Activated CD4-positive, alpha-beta T cell treated with anti-CD3 and anti-CD28 coated beads, Interleukin-2, amount 10 ng/mL, durations not matched to agents 7 days and 5 days (primary cell): ENCODE data around the gene STIMATE. TPM values are rescaled to one million over a fixed set of nuclear protein-coding genes. Genes with fewer than 3 reads are reported as not detected.

Experiments
- CTCF ChIA-PET: fragments of 350-600 bp; sonication (Branson Sonifier 250); formaldehyde crosslinking; loops from one replicate; lab custom pipeline; 2021; ENCODE audit warnings: antibody characterized with exemption; lab: Charles Lee
- POLR2A ChIA-PET: fragments of 350-600 bp; sonication (Branson Sonifier 250); formaldehyde crosslinking; loops from one replicate; lab custom pipeline; 2021; ENCODE audit warnings: antibody characterized with exemption; lab: Charles Lee
- DNase-seq: peaks from one replicate; pipeline ENCODE4 v3.0.0-alpha.2; 2020
- H3K27ac Mint-ChIP-seq: one replicate; pipeline ENCODE4 v1.8.0; 2021; ENCODE audit warnings: mild to moderate bottlenecking, moderate library complexity, mixed read lengths
- H3K27me3 Mint-ChIP-seq: one replicate; pipeline ENCODE4 v1.8.0; 2021; ENCODE audit warnings: mixed read lengths
- H3K36me3 Mint-ChIP-seq: one replicate; pipeline ENCODE4 v1.8.0; 2021; ENCODE audit warnings: low read depth, mixed read lengths
- H3K4me1 Mint-ChIP-seq: one replicate; pipeline ENCODE4 v1.8.0; 2021; ENCODE audit warnings: mixed read lengths
- H3K4me3 Mint-ChIP-seq: one replicate; pipeline ENCODE4 v1.8.0; 2021; ENCODE audit warnings: mild to moderate bottlenecking, moderate library complexity, mixed read lengths
- H3K9me3 Mint-ChIP-seq: one replicate; pipeline ENCODE4 v1.8.0; 2021; ENCODE audit warnings: mixed read lengths
- total RNA-seq, 2 experiments: library from RNA; stranded (reverse); gene quantifications; one replicate each; pipeline ENCODE4 v1.2.3, GENCODE V29; 2021

The STIMATE gene
- total RNA-seq, 2 experiments from 2014 or later: 30.1 to 35.0 TPM

GRCh38 chr3:52835766-52836470 lies 61.4 kb downstream of the STIMATE start:
- H3K4me1 Mint-ChIP-seq: peaks cover 45% of the 10 kb centered on the region
- no peak overlapping the region for H3K4me3 Mint-ChIP-seq
- H3K27me3 Mint-ChIP-seq: no peaks in the 10 kb centered on the region
- H3K27ac Mint-ChIP-seq: no peak overlapping the region
- POLR2A ChIA-PET: no interaction called here
- DNase-seq: no peak
- peaks cover 14% of the 10 kb centered on the region for H3K36me3 Mint-ChIP-seq
- CTCF ChIA-PET: interaction anchor here (0.6 kb wide), 1 partner anchor 548 kb away, joined by 3 read pairs; the partner anchor contains the start of gene GLYCTK
- H3K9me3 Mint-ChIP-seq: no peaks in the 10 kb centered on the region

- no peak within 1 kb of the TSS for H3K27ac Mint-ChIP-seq
- no peaks in the 10 kb centered on the region for H3K9me3 Mint-ChIP-seq
- no peak within 1 kb of the TSS for H3K4me3 Mint-ChIP-seq
- ChIA-PET CTCF (interaction anchor here (0.6 kb wide), 1 partner anchor 547 kb away, joined by 3 read pairs; the partner anchor contains the start of gene GLYCTK), POLR2A (no interaction called here)
- H3K36me3 Mint-ChIP-seq: peaks cover 11% of the 10 kb centered on the region
- peaks cover 43% of the 10 kb centered on the region for H3K4me1 Mint-ChIP-seq
- H3K27me3 Mint-ChIP-seq: no peaks in the 10 kb centered on the region
- DNase-seq: no peak
These were observed 62.4 kb downstream of the STIMATE start, which contains the start of gene MUSTN1 for GRCh38 chr3:52834871-52835501. TSS of gene MUSTN1 (minus strand) at chr3:52835019. CDS start at chr3:52834948, 71 bp downstream.

GRCh38 chr3:52833202-52833601 lies 64.1 kb downstream of the STIMATE start:
- POLR2A ChIA-PET: no interaction called here
- CTCF ChIA-PET: interaction anchor here (1.0 kb wide), 1 partner anchor 9 kb away, joined by 3 read pairs; no protein-coding TSS in a partner anchor
- Mint-ChIP-seq H3K9me3 (no peaks in the 10 kb centered on the region), H3K27me3 (no peaks in the 10 kb centered on the region), H3K27ac (no peak overlapping the region), H3K4me3 (no peak overlapping the region), H3K4me1 (peaks cover 26% of the 10 kb centered on the region), H3K36me3 (peaks cover 11% of the 10 kb centered on the region)
- DNase-seq: no peak

- DNase-seq: no peak
- ChIA-PET POLR2A (no interaction called here), CTCF (interaction anchor here (0.5 kb wide), 1 partner anchor 61 kb away, joined by 4 read pairs; no protein-coding TSS in a partner anchor)
- Mint-ChIP-seq H3K36me3 (peaks cover 5% of the 10 kb centered on the region), H3K4me1 (peaks cover 11% of the 10 kb centered on the region), H3K4me3 (no peak overlapping the region), H3K9me3 (no peaks in the 10 kb centered on the region), H3K27ac (no peak overlapping the region), H3K27me3 (no peaks in the 10 kb centered on the region)
These were observed 65.6 kb downstream of the STIMATE start for GRCh38 chr3:52831500-52832301.

- Mint-ChIP-seq H3K27ac (peak within 1 kb of the TSS; percentile 46), H3K4me1 (peaks cover 4% of the 10 kb centered on the region), H3K9me3 (no peaks in the 10 kb centered on the region), H3K36me3 (no peaks in the 10 kb centered on the region), H3K4me3 (no peak within 1 kb of the TSS), H3K27me3 (no peaks in the 10 kb centered on the region)
- CTCF ChIA-PET: no interaction called here
- POLR2A ChIA-PET: no interaction called here
- no peak for DNase-seq
These were observed 66.7 kb downstream of the STIMATE start, which contains the start of gene ITIH4 for GRCh38 chr3:52830535-52831258. TSS of gene ITIH4 (minus strand) at chr3:52830672. CDS start at chr3:52830642, 30 bp downstream.

- Mint-ChIP-seq H3K4me3 (no peak overlapping the region), H3K27ac (no peak overlapping the region), H3K27me3 (no peaks in the 10 kb centered on the region), H3K36me3 (no peaks in the 10 kb centered on the region), H3K9me3 (no peaks in the 10 kb centered on the region), H3K4me1 (peaks cover 4% of the 10 kb centered on the region)
- ChIA-PET POLR2A (no interaction called here), CTCF (no interaction called here)
- no peak for DNase-seq
These were observed 67.4 kb downstream of the STIMATE start for GRCh38 chr3:52829906-52830463.

GRCh38 chr3:52829482-52829881 lies 67.9 kb downstream of the STIMATE start:
- no peak overlapping the region for H3K27ac Mint-ChIP-seq

GRCh38 chr3:52827866-52828376 lies 69.4 kb downstream of the STIMATE start:
- CTCF ChIA-PET: no interaction called here

More at GRCh38 chr3:52829482-52829881, 67.9 kb downstream of the STIMATE start:
- H3K36me3 Mint-ChIP-seq: no peaks in the 10 kb centered on the region
- DNase-seq: no peak
- no peaks in the 10 kb centered on the region for H3K9me3 Mint-ChIP-seq
- H3K4me3 Mint-ChIP-seq: no peak overlapping the region
- CTCF ChIA-PET: interaction anchor here (0.6 kb wide), 1 partner anchor 1319 kb away, joined by 3 read pairs; no protein-coding TSS in a partner anchor
- H3K4me1 Mint-ChIP-seq: peaks cover 4% of the 10 kb centered on the region
- H3K27me3 Mint-ChIP-seq: no peaks in the 10 kb centered on the region
- POLR2A ChIA-PET: no interaction called here

GRCh38 chr3:52827441-52827840 lies 69.9 kb downstream of the STIMATE start:
- Mint-ChIP-seq H3K9me3 (no peaks in the 10 kb centered on the region), H3K36me3 (no peaks in the 10 kb centered on the region), H3K4me3 (no peak overlapping the region), H3K27me3 (no peaks in the 10 kb centered on the region), H3K4me1 (peaks cover 4% of the 10 kb centered on the region), H3K27ac (no peak overlapping the region)
- ChIA-PET CTCF (no interaction called here), POLR2A (no interaction called here)
- DNase-seq: no peak

More at GRCh38 chr3:52827866-52828376, 69.4 kb downstream of the STIMATE start:
- no peak for DNase-seq
- H3K9me3 Mint-ChIP-seq: no peaks in the 10 kb centered on the region
- H3K4me1 Mint-ChIP-seq: peaks cover 4% of the 10 kb centered on the region
- no peak overlapping the region for H3K4me3 Mint-ChIP-seq
- H3K27ac Mint-ChIP-seq: no peak overlapping the region
- POLR2A ChIA-PET: no interaction called here
- H3K27me3 Mint-ChIP-seq: no peaks in the 10 kb centered on the region
- no peaks in the 10 kb centered on the region for H3K36me3 Mint-ChIP-seq

GRCh38 chr3:52824037-52824436 lies 73.3 kb downstream of the STIMATE start:
- CTCF ChIA-PET: interaction anchor here (1.0 to 1.5 kb wide), 2 partner anchors 10 to 19 kb away, joined by 3 to 5 read pairs; no protein-coding TSS in a partner anchor
- POLR2A ChIA-PET: no interaction called here
- Mint-ChIP-seq H3K27ac (no peak overlapping the region), H3K36me3 (no peaks in the 10 kb centered on the region), H3K4me1 (no peaks in the 10 kb centered on the region), H3K9me3 (no peaks in the 10 kb centered on the region), H3K27me3 (no peaks in the 10 kb centered on the region), H3K4me3 (no peak overlapping the region)
- no peak for DNase-seq

- no peaks in the 10 kb centered on the region for H3K9me3 Mint-ChIP-seq
- H3K4me3 Mint-ChIP-seq: no peak overlapping the region
- DNase-seq: no peak
- ChIA-PET CTCF (interaction anchor here (1.2 to 1.5 kb wide), 2 partner anchors 17 to 43 kb away, joined by 3 to 5 read pairs; no protein-coding TSS in a partner anchor), POLR2A (no interaction called here)
- no peak overlapping the region for H3K27ac Mint-ChIP-seq
- H3K27me3 Mint-ChIP-seq: no peaks in the 10 kb centered on the region
- H3K36me3 Mint-ChIP-seq: no peaks in the 10 kb centered on the region
- no peaks in the 10 kb centered on the region for H3K4me1 Mint-ChIP-seq
These were observed 75.0 kb downstream of the STIMATE start for GRCh38 chr3:52822363-52822762.
